GM23338 (cell line): ENCODE data around the gene STRN3. TPM values are rescaled to one million over a fixed set of nuclear protein-coding genes. Genes with fewer than 3 reads are reported as not detected.
A peak's percentile ranks its signal among the peaks of the same experiment; 100 is the strongest.

ENCODE experiments used
- ATAC-seq: fragments of 200-7000 bp; cut with Tn5 transposase; 3 replicates; pipeline ENCODE4 v1.9.1; 2020
- DNase-seq: peaks from one replicate; pipeline ENCODE4 v3.0.0-alpha.2; 2015; ENCODE audit warnings: low spot score
- H2AFZ ChIP-seq: fragments of 200-600 bp; sonication (generic); 2 replicates; pipeline ENCODE4 v1.8.0; 2016; ENCODE audit warnings: antibody characterized with exemption, mild to moderate bottlenecking, moderate library complexity
- H3F3A ChIP-seq: fragments of 200-600 bp; sonication (generic); replicated peaks from 2 replicates; pipeline ENCODE4 v1.8.0; 2017; ENCODE audit warnings: antibody characterized with exemption, mixed run types, low read depth
- H3K27ac ChIP-seq: fragments of 200-600 bp; sonication (generic); 2 replicates; pipeline ENCODE4 v1.6.1; 2016; ENCODE audit warnings: low read depth
- H3K27me3 ChIP-seq: fragments of 200-600 bp; sonication (generic); 2 replicates; pipeline ENCODE4 v1.8.0; 2016; ENCODE audit warnings: mild to moderate bottlenecking, mixed run types, moderate library complexity; ENCODE audit not compliant: insufficient read depth
- H3K36me3 ChIP-seq: fragments of 200-600 bp; sonication (generic); 2 replicates; pipeline ENCODE4 v1.8.0; 2016; ENCODE audit warnings: mild to moderate bottlenecking; ENCODE audit not compliant: insufficient read depth
- H3K4me1 ChIP-seq: fragments of 200-600 bp; sonication (generic); 2 replicates; pipeline ENCODE4 v1.8.0; 2016; ENCODE audit warnings: mild to moderate bottlenecking, moderate library complexity; ENCODE audit not compliant: insufficient read depth
- H3K4me2 ChIP-seq: fragments of 200-600 bp; sonication (generic); 2 replicates; pipeline ENCODE4 v1.7.1; 2017; ENCODE audit warnings: mixed run types
- H3K4me3 ChIP-seq: fragments of 200-600 bp; sonication (generic); 2 replicates; pipeline ENCODE4 v1.6.1; 2016; ENCODE audit warnings: mixed run types
- H3K79me2 ChIP-seq: fragments of 200-600 bp; sonication (generic); replicated peaks from 2 replicates; pipeline ENCODE4 v1.8.0; 2017; ENCODE audit warnings: mild to moderate bottlenecking; ENCODE audit not compliant: insufficient read depth
- H3K9me2 ChIP-seq: fragments of 200-600 bp; sonication (generic); 2 replicates; pipeline ENCODE4 v1.8.0; 2017; ENCODE audit not compliant: insufficient read depth
- H4K20me1 ChIP-seq: fragments of 200-600 bp; sonication (generic); replicated peaks from 2 replicates; pipeline ENCODE4 v1.8.0; 2017; ENCODE audit warnings: mild to moderate bottlenecking; ENCODE audit not compliant: insufficient read depth
- H3K27ac Mint-ChIP-seq: 2 replicates; pipeline ENCODE4 v1.8.0; 2020; ENCODE audit warnings: inconsistent platforms, mild to moderate bottlenecking, moderate library complexity, mixed read lengths
- H3K27me3 Mint-ChIP-seq: 3 replicates; pipeline ENCODE4 v1.8.0; 2022; ENCODE audit warnings: low read depth, mild to moderate bottlenecking, moderate library complexity, mixed read lengths, inconsistent platforms; ENCODE audit not compliant: insufficient read depth, poor library complexity
- H3K36me3 Mint-ChIP-seq: 3 replicates; pipeline ENCODE4 v1.8.0; 2021; ENCODE audit warnings: low read depth, mild to moderate bottlenecking, inconsistent platforms, moderate library complexity, mixed read lengths
- H3K4me1 Mint-ChIP-seq: 3 replicates; pipeline ENCODE4 v1.8.0; 2020; ENCODE audit warnings: mild to moderate bottlenecking, inconsistent platforms, mixed read lengths
- H3K4me3 Mint-ChIP-seq: 3 replicates; pipeline ENCODE4 v1.8.0; 2021; ENCODE audit warnings: moderate library complexity, mild to moderate bottlenecking, inconsistent platforms, mixed read lengths
- H3K9me3 Mint-ChIP-seq: 3 replicates; pipeline ENCODE4 v1.8.0; 2020; ENCODE audit warnings: moderate library complexity, mild to moderate bottlenecking, inconsistent platforms, mixed read lengths
- CREB1 ChIP-seq: fragments of 250-450 bp; sonication (Bioruptor Pico); IDR thresholded peaks from 2 replicates; pipeline ENCODE4 v1.5.0; 2020; ENCODE audit warnings: low read depth, mild to moderate bottlenecking, moderate library complexity
- CTCF ChIP-seq, 2 experiments: fragments of 200-600 bp in 1 of 2; sonication (generic) in 1 of 2; conservative IDR thresholded peaks; 2 replicates each; pipeline versions ENCODE4 v1.5.1 to v1.6.1; 2016 to 2017; ENCODE audit warnings: antibody characterized with exemption in 2 of 2, low read depth in 2 of 2, mild to moderate bottlenecking in 2 of 2, moderate library complexity in 1 of 2
- ETS1 ChIP-seq: IDR thresholded peaks from 2 replicates; pipeline ENCODE4 v1.6.1; 2016; ENCODE audit warnings: antibody characterized with exemption
- EZH2 ChIP-seq: fragments of 200-600 bp; sonication (generic); IDR thresholded peaks from one replicate; pipeline ENCODE4 v1.8.0; 2017; ENCODE audit warnings: antibody characterized with exemption, mild to moderate bottlenecking, low read depth; ENCODE audit not compliant: unreplicated experiment
- EZH2phosphoT487 ChIP-seq: fragments of 200-600 bp; sonication (generic); IDR thresholded peaks from one replicate; pipeline ENCODE4 v1.8.1; 2018; ENCODE audit warnings: antibody characterized with exemption; ENCODE audit not compliant: unreplicated experiment
- JUNB ChIP-seq: IDR thresholded peaks from one replicate; pipeline ENCODE4 v1.6.1; 2016; ENCODE audit warnings: antibody characterized with exemption; ENCODE audit not compliant: unreplicated experiment
- NANOG ChIP-seq: IDR thresholded peaks from 2 replicates; pipeline ENCODE4 v1.6.1; 2016; ENCODE audit warnings: antibody characterized with exemption, borderline replicate concordance
- POLR2AphosphoS5 ChIP-seq: IDR thresholded peaks from 2 replicates; pipeline ENCODE4 v1.6.1; 2016; ENCODE audit warnings: antibody characterized with exemption, low read depth
- REST ChIP-seq: IDR thresholded peaks from one replicate; pipeline ENCODE4 v1.6.1; 2018; ENCODE audit warnings: antibody characterized with exemption; ENCODE audit not compliant: unreplicated experiment
- STAT1 ChIP-seq: IDR thresholded peaks from one replicate; pipeline ENCODE4 v1.6.1; 2016; ENCODE audit warnings: antibody characterized with exemption; ENCODE audit not compliant: unreplicated experiment
- ZNF114 ChIP-seq: fragments of 250-450 bp; sonication (Bioruptor Pico); IDR thresholded peaks from 2 replicates; pipeline ENCODE4 v1.5.0; 2020; ENCODE audit warnings: mild to moderate bottlenecking, moderate library complexity
- ZNF331 ChIP-seq: fragments of 250-450 bp; sonication (Bioruptor Pico); IDR thresholded peaks from 2 replicates; pipeline ENCODE4 v1.5.0; 2020; ENCODE audit warnings: low read depth, mild to moderate bottlenecking, moderate library complexity
- ZNF462 ChIP-seq: fragments of 250-450 bp; sonication (Bioruptor Pico); IDR thresholded peaks from 2 replicates; pipeline ENCODE4 v1.5.0; 2020; ENCODE audit warnings: mild to moderate bottlenecking, moderate library complexity
- polyA plus RNA-seq: library from polyadenylated mRNA; unstranded; fragments of >200 nt; fragmentation: Nextera tagmentation; extraction: Ambion mirVana; gene quantifications from 2 replicates; pipeline ENCODE4 v1.2.1, GENCODE V29; 2016
- total RNA-seq: library from RNA; depleted of rRNA; stranded (reverse); fragments of >200 nt; shearing (Covaris generic); gene quantifications from 2 replicates; pipeline ENCODE4 v1.2.3, GENCODE V29; 2014

STRN3 gene
- total and polyA plus RNA-seq, 2 experiments from 2014 or later, result 35.0 to 40.6 TPM

GRCh38 chr14:31036552-31036951 lies 10.4 kb upstream of the STRN3 start:
- no peaks in the 10 kb centered on the region; the same call in 2 of the 3 replicates for H3K36me3 Mint-ChIP-seq
- peak; percentile 30 for DNase-seq
- H3K9me3 Mint-ChIP-seq, result no peaks in the 10 kb centered on the region
- no peaks in the 10 kb centered on the region for H3K36me3 ChIP-seq
- no peaks in the 10 kb centered on the region for H3K9me2 ChIP-seq
- no peaks in the 10 kb centered on the region for H4K20me1 ChIP-seq
- no peaks in the 10 kb centered on the region for H3K27me3 ChIP-seq
- H3K27ac Mint-ChIP-seq, result peak overlapping the region; percentile 15; the same call in 1 of the 2 replicates
- no peak overlapping the region for H2AFZ ChIP-seq
- H3K4me1 ChIP-seq, result peaks cover 5% of the 10 kb centered on the region; the same call in 1 of the 2 replicates
- no peaks in the 10 kb centered on the region for H3F3A ChIP-seq
- peaks cover 9% of the 10 kb centered on the region for H3K79me2 ChIP-seq
- TF ChIP-seq ZNF114 (CRISPR knock-in tag) (no peak), EZH2 (no peak), CREB1 (CRISPR knock-in tag) (no peak), ETS1 (no peak), STAT1 (no peak), ZNF462 (CRISPR knock-in tag) (no peak), POLR2AphosphoS5 (no peak), CTCF (conservative IDR thresholded peaks at IDR 0.05; ENCODE audit: low read depth in 2 of 2) (no peak), REST (no peak), JUNB (no peak), ZNF331 (CRISPR knock-in tag) (no peak), NANOG (no peak), EZH2phosphoT487 (no peak)
- peaks cover 12% of the 10 kb centered on the region for H3K4me1 Mint-ChIP-seq
- peaks cover 2% of the 10 kb centered on the region for H3K27me3 Mint-ChIP-seq
- no peak overlapping the region for H3K4me3 ChIP-seq
- peak; percentile 52 for ATAC-seq
- H3K27ac ChIP-seq, result peak overlapping the region; percentile 66; the same call in 1 of the 2 replicates
- H3K4me2 ChIP-seq, result no peak overlapping the region
- H3K4me3 Mint-ChIP-seq, result no peak overlapping the region
